Measurements from ENCODE around the gene VWA1. TPM values are rescaled to one million over a fixed set of nuclear protein-coding genes. Genes with fewer than 3 reads are reported as not detected.
"Not testable (repeated sequence)": the region's sequence is repeated elsewhere in the genome, so short reads cannot be mapped to it uniquely, and the experiment has no call there.

Gene VWA1
- polyA plus RNA-seq, 1 experiment: 2.0 TPM

DNA sequence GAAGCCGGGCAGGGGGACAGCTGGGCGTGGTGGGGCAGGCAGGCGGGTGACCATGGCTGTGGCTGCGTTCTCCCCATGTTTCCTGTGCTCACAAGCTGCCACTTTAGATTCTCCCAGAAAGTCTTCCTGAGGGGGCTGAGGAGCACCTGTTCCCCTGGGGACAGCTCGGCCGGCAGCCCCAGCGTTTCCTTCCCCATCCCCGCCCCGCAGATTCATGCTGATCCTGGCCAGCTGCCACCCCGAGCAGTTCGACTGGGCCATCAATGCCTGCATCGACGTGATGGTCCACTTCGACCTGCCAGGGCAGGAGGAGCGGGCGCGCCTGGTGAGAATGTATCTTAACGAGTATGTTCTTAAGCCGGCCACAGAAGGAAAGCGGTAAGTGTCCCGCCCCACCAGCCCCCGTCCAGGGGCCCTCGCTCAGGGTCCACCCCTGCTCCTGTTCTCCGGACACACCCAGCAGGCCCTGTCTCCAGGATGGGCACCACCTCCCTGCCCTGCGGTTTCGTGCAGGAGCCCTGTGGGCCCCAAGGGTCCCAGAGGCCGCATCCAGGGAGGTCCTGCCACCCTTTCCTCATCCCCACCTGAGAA lies 25.1 kb downstream of the VWA1 start:
- H3K27me3 ChIP-seq (ENCODE audit: control insufficient read depth, insufficient read depth, low read length): no peaks in the 10 kb centered on the region
- CTCF ChIA-PET: no interaction called here
- no peaks in the 10 kb centered on the region for H3K36me3 ChIP-seq (ENCODE audit: control insufficient read depth, insufficient read depth, low read length)
- POLR2A ChIA-PET: no interaction called here
- TF ChIP-seq, protein P1, sequence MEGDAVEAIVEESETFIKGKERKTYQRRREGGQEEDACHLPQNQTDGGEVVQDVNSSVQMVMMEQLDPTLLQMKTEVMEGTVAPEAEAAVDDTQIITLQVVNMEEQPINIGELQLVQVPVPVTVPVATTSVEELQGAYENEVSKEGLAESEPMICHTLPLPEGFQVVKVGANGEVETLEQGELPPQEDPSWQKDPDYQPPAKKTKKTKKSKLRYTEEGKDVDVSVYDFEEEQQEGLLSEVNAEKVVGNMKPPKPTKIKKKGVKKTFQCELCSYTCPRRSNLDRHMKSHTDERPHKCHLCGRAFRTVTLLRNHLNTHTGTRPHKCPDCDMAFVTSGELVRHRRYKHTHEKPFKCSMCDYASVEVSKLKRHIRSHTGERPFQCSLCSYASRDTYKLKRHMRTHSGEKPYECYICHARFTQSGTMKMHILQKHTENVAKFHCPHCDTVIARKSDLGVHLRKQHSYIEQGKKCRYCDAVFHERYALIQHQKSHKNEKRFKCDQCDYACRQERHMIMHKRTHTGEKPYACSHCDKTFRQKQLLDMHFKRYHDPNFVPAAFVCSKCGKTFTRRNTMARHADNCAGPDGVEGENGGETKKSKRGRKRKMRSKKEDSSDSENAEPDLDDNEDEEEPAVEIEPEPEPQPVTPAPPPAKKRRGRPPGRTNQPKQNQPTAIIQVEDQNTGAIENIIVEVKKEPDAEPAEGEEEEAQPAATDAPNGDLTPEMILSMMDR (IDR thresholded peaks at IDR 0.05; ENCODE audit: insufficient read depth, low read depth, low read length): no peak
- DNase-seq (ENCODE audit: low read depth): no peak
- no peak overlapping the region for H3K4me3 ChIP-seq (ENCODE audit: low read depth, low read length)

DNA sequence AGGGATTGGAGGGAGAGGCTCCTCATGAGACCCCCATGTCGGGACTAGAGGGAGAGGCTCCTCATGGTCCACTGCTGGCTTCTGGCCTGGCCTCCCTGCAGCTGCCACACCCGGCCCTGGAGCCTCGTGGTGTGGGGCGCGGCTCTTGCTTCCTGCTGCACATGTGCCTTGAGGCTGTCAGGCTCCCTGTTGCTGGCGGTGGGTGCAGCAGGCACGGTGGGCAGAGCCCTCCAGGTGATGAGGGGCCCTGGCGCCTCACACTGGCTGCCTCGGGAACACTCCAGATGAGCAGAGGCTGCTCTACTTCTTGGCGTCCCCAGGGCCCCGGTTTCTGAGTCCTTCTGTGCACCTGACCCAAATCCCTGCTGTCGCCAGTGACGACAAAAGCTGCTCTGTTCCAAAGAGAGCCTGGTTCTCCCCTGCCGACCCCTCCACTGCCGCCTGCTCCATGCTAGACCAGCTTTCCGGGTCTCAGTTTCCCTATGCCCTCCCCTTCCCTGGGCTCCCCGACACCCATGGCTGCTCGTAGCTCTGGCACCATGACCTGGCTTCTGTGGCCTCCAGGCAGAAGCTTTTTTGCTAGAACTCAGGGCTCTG lies 26.3 kb downstream of the VWA1 start:
- no peak for DNase-seq (ENCODE audit: low read depth)
- H3K27me3 ChIP-seq (ENCODE audit: control insufficient read depth, insufficient read depth, low read length): no peaks in the 10 kb centered on the region
- TF ChIP-seq, protein P1 (IDR thresholded peaks at IDR 0.05; ENCODE audit: insufficient read depth, low read depth, low read length): no peak
- CTCF ChIA-PET: no interaction called here
- H3K36me3 ChIP-seq (ENCODE audit: control insufficient read depth, insufficient read depth, low read length): no peaks in the 10 kb centered on the region
- no peak overlapping the region for H3K4me3 ChIP-seq (ENCODE audit: low read depth, low read length)
- POLR2A ChIA-PET: no interaction called here

DNA sequence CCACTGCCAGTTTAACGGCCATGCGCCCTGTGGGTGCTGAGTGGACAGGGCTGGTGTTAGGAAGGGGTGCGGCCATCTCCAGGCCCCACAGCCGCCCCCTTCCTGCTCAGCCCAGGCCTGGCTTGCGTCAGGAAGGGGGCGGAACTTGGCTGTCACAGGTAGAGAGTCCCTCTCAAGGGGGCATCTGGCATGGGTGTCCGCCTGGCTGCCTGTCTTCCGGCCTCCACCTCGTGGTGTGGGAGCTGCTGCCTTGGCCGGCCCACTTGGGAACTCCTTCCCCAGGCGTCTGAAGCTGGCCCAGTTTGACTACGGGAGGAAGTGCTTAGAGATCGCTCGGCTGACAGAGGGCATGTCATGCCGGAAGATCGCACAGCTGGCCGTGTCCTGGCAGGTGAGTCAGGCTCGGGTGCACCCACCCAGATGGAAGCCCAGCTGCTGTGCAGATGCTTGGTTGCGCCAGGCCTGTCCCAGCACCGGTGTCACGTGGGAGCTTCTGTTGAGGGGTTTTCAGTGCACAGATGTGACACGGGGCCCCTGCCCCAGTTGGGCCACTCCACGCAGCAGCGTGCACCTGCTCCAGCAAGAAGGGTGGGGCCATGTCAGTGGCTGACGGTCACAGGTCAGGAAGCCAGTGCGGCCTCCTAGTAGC lies 27.0 kb downstream of the VWA1 start:
- H3K4me3 ChIP-seq (ENCODE audit: low read depth, low read length): no peak overlapping the region
- no peaks in the 10 kb centered on the region for H3K27me3 ChIP-seq (ENCODE audit: control insufficient read depth, insufficient read depth, low read length)
- no peaks in the 10 kb centered on the region for H3K36me3 ChIP-seq (ENCODE audit: control insufficient read depth, insufficient read depth, low read length)
- DNase-seq (ENCODE audit: low read depth): peak; percentile 3
- ChIA-PET CTCF (interaction anchor here (0.7 to 2.3 kb wide), 3 partner anchors 21 to 32 kb away, joined by 3 to 13 read pairs (median 3); no protein-coding TSS in a partner anchor), POLR2A (no interaction called here)
- TF ChIP-seq, protein P1 (IDR thresholded peaks at IDR 0.05; ENCODE audit: insufficient read depth, low read depth, low read length): no peak

DNA sequence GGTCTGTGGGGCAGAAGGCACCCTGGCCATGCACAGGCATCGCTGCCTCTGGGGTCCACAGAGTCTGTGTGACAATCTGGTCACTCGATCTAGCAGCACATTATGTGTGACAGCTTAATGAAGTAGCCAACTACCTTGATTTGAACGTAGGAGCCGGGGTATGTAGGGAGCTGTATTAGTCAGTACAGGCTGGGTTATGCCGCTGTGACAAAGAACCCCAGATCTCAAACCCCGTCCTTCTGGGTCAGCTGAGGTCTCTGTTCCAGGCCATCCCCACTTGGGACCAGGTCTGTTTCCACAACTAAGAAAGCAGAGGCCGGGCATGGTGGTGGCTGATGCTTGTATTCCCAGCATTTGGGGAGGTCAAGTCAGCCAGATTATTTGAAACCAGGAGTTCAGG lies 27.8 kb downstream of the VWA1 start:
- Histone ChIP-seq H3K36me3 (ENCODE audit: control insufficient read depth, insufficient read depth, low read length) (no peaks in the 10 kb centered on the region), H3K4me3 (ENCODE audit: low read depth, low read length) (no peak overlapping the region), H3K27me3 (ENCODE audit: control insufficient read depth, insufficient read depth, low read length) (no peaks in the 10 kb centered on the region)
- ChIA-PET CTCF (interaction anchor here (0.9 to 2.3 kb wide), 2 partner anchors 22 to 33 kb away, joined by 3 to 13 read pairs; no protein-coding TSS in a partner anchor), POLR2A (interaction anchor here (0.6 kb wide), 1 partner anchor 88 kb away, joined by 6 read pairs; the partner anchor contains the start of gene AURKAIP1)
- TF ChIP-seq, protein P1 (IDR thresholded peaks at IDR 0.05; ENCODE audit: insufficient read depth, low read depth, low read length): no peak
- DNase-seq (ENCODE audit: low read depth): no peak

DNA sequence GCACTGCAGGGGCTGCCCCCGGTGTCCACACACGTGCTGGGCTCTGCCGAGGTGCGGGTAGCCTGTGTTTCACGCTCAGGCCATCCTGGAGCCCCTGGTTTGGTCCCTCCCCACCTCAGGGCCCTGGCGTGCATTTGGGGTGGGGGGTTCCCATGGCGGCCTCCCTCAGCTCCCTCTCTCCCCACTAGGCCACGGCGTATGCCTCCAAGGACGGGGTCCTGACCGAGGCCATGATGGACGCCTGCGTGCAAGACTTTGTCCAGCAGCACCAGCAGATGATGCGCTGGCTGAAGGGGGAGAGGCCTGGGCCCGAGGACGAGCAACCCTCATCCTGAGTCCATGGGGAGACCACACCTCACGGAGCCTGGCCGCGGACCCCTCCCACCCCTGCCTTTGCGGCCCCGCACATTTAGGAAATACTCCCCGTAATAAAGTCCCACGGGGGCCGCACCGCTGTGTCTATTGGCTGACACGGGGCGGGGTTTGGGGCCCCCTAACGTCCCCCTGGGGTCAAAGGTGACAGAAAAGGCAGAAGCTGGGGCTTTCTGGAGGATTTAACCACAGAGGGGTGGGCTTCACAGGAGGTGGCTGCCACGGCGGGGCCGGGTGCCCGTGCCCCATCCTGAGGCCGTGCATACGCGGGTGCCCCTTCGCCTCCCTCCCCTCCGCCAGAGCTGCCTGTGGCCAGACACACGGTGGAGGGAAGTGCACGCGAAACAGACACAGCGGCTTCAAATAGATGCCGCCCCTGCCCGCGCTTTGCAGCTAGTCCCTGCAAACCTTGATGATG lies 32.9 kb downstream of the VWA1 start:
- H3K27me3 ChIP-seq (ENCODE audit: control insufficient read depth, insufficient read depth, low read length); H3K36me3 ChIP-seq (ENCODE audit: control insufficient read depth, insufficient read depth, low read length); POLR2A ChIA-PET; CTCF ChIA-PET; DNase-seq (ENCODE audit: low read depth); H3K4me3 ChIP-seq (ENCODE audit: low read depth, low read length): not testable (repeated sequence)
